H1 (cell line): ENCODE data around the gene PRKG2. TPM values are rescaled to one million over a fixed set of nuclear protein-coding genes. Genes with fewer than 3 reads are reported as not detected.
A peak's percentile ranks its signal among the peaks of the same experiment; 100 is the strongest.

ENCODE experiments used
- CTCF ChIA-PET: fragments of 300-600 bp; sonication (Branson Sonifier 250); formaldehyde crosslinking; loops from one replicate; lab custom pipeline; 2021; ENCODE audit not compliant: partially characterized antibody; lab: Charles Lee
- POLR2A ChIA-PET: fragments of 300-600 bp; sonication (Branson Sonifier 250); formaldehyde crosslinking; loops from one replicate; lab custom pipeline; 2021; ENCODE audit warnings: inconsistent platforms; ENCODE audit not compliant: partially characterized antibody; lab: Charles Lee
- DNase-seq, 2 experiments: peaks; one replicate each; pipeline versions ENCODE4 v3.0.0 to v3.0.0-alpha.2; 2010 to 2022; ENCODE audit warnings: low spot score in 2 of 2, low read depth in 1 of 2, mixed read lengths in 1 of 2
- FAIRE-seq: peaks from 2 replicates; lab custom pipeline; 2011; peaks lifted over from hg19 to GRCh38; lab: Jason Lieb, UNC
- H2AFZ ChIP-seq: 2 replicates; pipeline ENCODE4 v1.8.1; 2012; ENCODE audit warnings: low read length, inconsistent platforms
- H2AK5ac ChIP-seq: 2 replicates; pipeline ENCODE4 v1.6.1; 2013; ENCODE audit warnings: low read depth, low read length
- H2BK120ac ChIP-seq: replicated peaks from 2 replicates; pipeline ENCODE3; 2013; ENCODE audit warnings: low read depth, low read length, inconsistent platforms
- H2BK12ac ChIP-seq: 2 replicates; pipeline ENCODE4 v1.6.1; 2013; ENCODE audit warnings: low read depth, low read length
- H2BK15ac ChIP-seq: 2 replicates; pipeline ENCODE4 v1.6.1; 2013; ENCODE audit warnings: low read length
- H2BK20ac ChIP-seq: 2 replicates; pipeline ENCODE4 v1.6.1; 2013; ENCODE audit warnings: low read length
- H2BK5ac ChIP-seq: 2 replicates; pipeline ENCODE4 v1.6.1; 2013; ENCODE audit warnings: low read depth, low read length
- H3K14ac ChIP-seq: 2 replicates; pipeline ENCODE4 v1.6.1; 2013; ENCODE audit warnings: inconsistent platforms; ENCODE audit not compliant: insufficient read length
- H3K18ac ChIP-seq: 2 replicates; pipeline ENCODE4 v1.6.1; 2013; ENCODE audit warnings: low read length; ENCODE audit errors: extremely low read depth
- H3K23ac ChIP-seq: 2 replicates; pipeline ENCODE4 v1.6.1; 2013; ENCODE audit warnings: inconsistent platforms; ENCODE audit not compliant: insufficient read length
- H3K23me2 ChIP-seq: 2 replicates; pipeline ENCODE4 v1.6.1; 2013; ENCODE audit warnings: low read depth, low read length
- H3K27ac ChIP-seq: 2 replicates; pipeline ENCODE4 v1.6.1; 2011; ENCODE audit warnings: low read depth, low read length, inconsistent platforms
- H3K27me3 ChIP-seq, 4 experiments: replicated peaks in 1 of 4; 1 replicate in 1 of 4; 2 replicates in 3 of 4; pipeline versions ENCODE4 v1.6.1 to v1.8.1; 2011 to 2013; ENCODE audit warnings: low read length in 3 of 4, mild to moderate bottlenecking in 3 of 4, inconsistent platforms in 2 of 4, mixed read lengths in 2 of 4, moderate library complexity in 1 of 4; ENCODE audit not compliant: control insufficient read depth in 3 of 4, insufficient read depth in 3 of 4; ENCODE audit errors: extremely low read depth in 1 of 4
- H3K36me3 ChIP-seq, 4 experiments: 2 replicates each; pipeline versions ENCODE4 v1.6.1 to v1.8.1; 2011 to 2013; ENCODE audit warnings: mild to moderate bottlenecking in 4 of 4, low read length in 3 of 4, moderate library complexity in 2 of 4, control low read depth in 1 of 4, inconsistent platforms in 1 of 4; ENCODE audit not compliant: insufficient read depth in 4 of 4, control insufficient read depth in 2 of 4
- H3K4ac ChIP-seq: replicated peaks from 2 replicates; pipeline ENCODE3; 2013; ENCODE audit warnings: low read length, low read depth, mixed read lengths, inconsistent platforms; ENCODE audit not compliant: insufficient read length
- H3K4me1 ChIP-seq, 4 experiments: replicated peaks in 1 of 4; 1 replicate in 1 of 4; 2 replicates in 3 of 4; pipeline versions ENCODE4 v1.6.1 to v1.8.1; 2011 to 2013; ENCODE audit warnings: low read length in 3 of 4, inconsistent platforms in 2 of 4, mixed read lengths in 1 of 4; ENCODE audit not compliant: insufficient read depth in 4 of 4, control insufficient read depth in 3 of 4
- H3K4me2 ChIP-seq, 2 experiments: 2 replicates each; pipeline versions ENCODE4 v1.6.1 to v1.8.1; 2011 to 2013; ENCODE audit warnings: low read depth in 2 of 2, low read length in 2 of 2, control low read depth in 1 of 2, inconsistent platforms in 1 of 2, mild to moderate bottlenecking in 1 of 2; ENCODE audit not compliant: insufficient read depth in 1 of 2
- H3K4me3 ChIP-seq, 4 experiments: fragments of 200-600, 300-600 bp in 1 of 4; sonication (generic), shearing (Covaris generic), sonication (Bioruptor Twin) in 1 of 4; 2 replicates each; pipeline versions ENCODE4 v1.5.1 to v1.8.1; 2011 to 2016; ENCODE audit warnings: low read length in 4 of 4, low read depth in 3 of 4, control low read depth in 2 of 4, inconsistent platforms in 2 of 4, mild to moderate bottlenecking in 2 of 4, mixed read lengths in 1 of 4, moderate library complexity in 1 of 4; ENCODE audit not compliant: insufficient read depth in 2 of 4; ENCODE audit errors: extremely low read depth in 1 of 4
- H3K56ac ChIP-seq: replicated peaks from 2 replicates; pipeline ENCODE3; 2013; ENCODE audit warnings: low read depth, mild to moderate bottlenecking, mixed read lengths, low read length, inconsistent platforms; ENCODE audit not compliant: insufficient read length
- H3K79me1 ChIP-seq: 2 replicates; pipeline ENCODE4 v1.6.1; 2013; ENCODE audit warnings: low read depth, low read length, control low read depth
- H3K79me2 ChIP-seq, 2 experiments: 2 replicates each; pipeline versions ENCODE4 v1.6.1 to v1.8.1; 2012 to 2013; ENCODE audit warnings: low read length in 2 of 2, mild to moderate bottlenecking in 2 of 2, inconsistent platforms in 1 of 2; ENCODE audit not compliant: insufficient read depth in 2 of 2, control insufficient read depth in 1 of 2
- H3K9ac ChIP-seq, 4 experiments: replicated peaks in 1 of 4; 1 replicate in 1 of 4; 2 replicates in 3 of 4; pipeline versions ENCODE4 v1.6.1 to v1.8.1; 2011 to 2013; ENCODE audit warnings: low read depth in 3 of 4, low read length in 3 of 4, control low read depth in 2 of 4, mild to moderate bottlenecking in 2 of 4, moderate library complexity in 2 of 4, inconsistent platforms in 1 of 4; ENCODE audit errors: extremely low read depth in 1 of 4
- H3K9me3 ChIP-seq, 2 experiments: 2 replicates each; pipeline versions ENCODE4 v1.6.1 to v1.8.1; 2012 to 2013; ENCODE audit warnings: mild to moderate bottlenecking in 2 of 2, moderate library complexity in 2 of 2, control low read depth in 1 of 2, inconsistent platforms in 1 of 2, low read depth in 1 of 2, low read length in 1 of 2, mixed read lengths in 1 of 2; ENCODE audit not compliant: insufficient read depth in 2 of 2
- H4K20me1 ChIP-seq, 2 experiments: replicated peaks in 1 of 2; 2 replicates each; pipeline versions ENCODE3 to v1.8.1; 2011 to 2013; ENCODE audit warnings: inconsistent platforms in 2 of 2, low read length in 2 of 2, mild to moderate bottlenecking in 1 of 2; ENCODE audit not compliant: insufficient read depth in 2 of 2, control insufficient read depth in 1 of 2
- H4K5ac ChIP-seq: 2 replicates; pipeline ENCODE4 v1.6.1; 2013; ENCODE audit warnings: low read length, low read depth, mixed read lengths, inconsistent platforms; ENCODE audit not compliant: insufficient read length
- H4K8ac ChIP-seq: 2 replicates; pipeline ENCODE4 v1.8.0; 2013; ENCODE audit warnings: mild to moderate bottlenecking, moderate library complexity, low read length, inconsistent platforms; ENCODE audit not compliant: insufficient read depth; ENCODE audit errors: extremely low read depth
- H4K91ac ChIP-seq: replicated peaks from 2 replicates; pipeline ENCODE3; 2013; ENCODE audit warnings: low read length, mixed read lengths, inconsistent platforms; ENCODE audit not compliant: insufficient read length
- RAD21 ChIP-seq, 2 experiments: IDR thresholded peaks in 1 of 2; conservative IDR thresholded peaks in 1 of 2; 2 replicates each; pipeline ENCODE4 v1.6.1; 2011; ENCODE audit warnings: low read depth in 2 of 2, low read length in 2 of 2, improper control_type of control experiment in 1 of 2, inconsistent platforms in 1 of 2, mild to moderate bottlenecking in 1 of 2, moderate library complexity in 1 of 2
- ZNF274 ChIP-seq: IDR thresholded peaks from 2 replicates; pipeline ENCODE4 v1.7.0; 2012; ENCODE audit warnings: low read length, borderline replicate concordance; ENCODE audit errors: extremely low read depth
- WGBS, 2 experiments: shearing (Covaris generic) in 1 of 2; methylation state at CpG; one replicate each; pipeline versions ENCODE4 v1.1.6 to v1.1.7; 2013 to 2015; ENCODE audit warnings: low lambda C conversion rate in 2 of 2, mixed read lengths in 2 of 2, inconsistent platforms in 1 of 2, low coverage in 1 of 2, missing lambda C conversion rate in 1 of 2; ENCODE audit not compliant: insufficient replicate concordance in 2 of 2, insufficient coverage in 1 of 2, insufficient read length in 1 of 2; ENCODE audit errors: extremely low coverage in 1 of 2, missing lambda C conversion rate in 1 of 2; 5-methylcytosine and 5-hydroxymethylcytosine counted together
- polyA plus RNA-seq, 7 experiments: library from polyadenylated mRNA; depleted of rRNA in 3 of 7; stranded (reverse) in 5 of 7; unstranded in 2 of 7; fragments of >200 nt in 5 of 7; fragments of 200-250 nt in 2 of 7; gene quantifications; 1 replicate in 5 of 7; 2 replicates in 1 of 7; 4 replicates in 1 of 7; pipeline versions ENCODE4 v1.2.1 to v1.2.3, GENCODE V29; 2011 to 2013; ENCODE audit warnings: missing spikeins in 2 of 7, mixed read lengths in 2 of 7
- total RNA-seq: library from RNA; stranded (reverse); fragmentation: NEBNext Ultra II Directional; extraction: Animal tissue kit (Norgen Biotek cat#: 25700); gene quantifications from 2 replicates; pipeline ENCODE4 v1.2.1, GENCODE V29; 2021
- TF ChIP-seq, protein P1 (sequence below), 3 experiments: IDR thresholded peaks; 1 replicate in 2 of 3; 2 replicates in 1 of 3; pipeline versions ENCODE4 v1.5.1 to v1.6.1; 2011; ENCODE audit warnings: low read length in 3 of 3, mild to moderate bottlenecking in 3 of 3, inconsistent platforms in 2 of 3, low read depth in 1 of 3, moderate library complexity in 1 of 3; ENCODE audit not compliant: insufficient read depth in 1 of 3; ENCODE audit errors: control extremely low read depth in 1 of 3

The PRKG2 gene
- total and polyA plus RNA-seq, 2 of the 8 experiments (the other 6 are each of a cell fraction or from before 2014, with no cell fraction given): 0.45 to 1.2 TPM

DNA sequence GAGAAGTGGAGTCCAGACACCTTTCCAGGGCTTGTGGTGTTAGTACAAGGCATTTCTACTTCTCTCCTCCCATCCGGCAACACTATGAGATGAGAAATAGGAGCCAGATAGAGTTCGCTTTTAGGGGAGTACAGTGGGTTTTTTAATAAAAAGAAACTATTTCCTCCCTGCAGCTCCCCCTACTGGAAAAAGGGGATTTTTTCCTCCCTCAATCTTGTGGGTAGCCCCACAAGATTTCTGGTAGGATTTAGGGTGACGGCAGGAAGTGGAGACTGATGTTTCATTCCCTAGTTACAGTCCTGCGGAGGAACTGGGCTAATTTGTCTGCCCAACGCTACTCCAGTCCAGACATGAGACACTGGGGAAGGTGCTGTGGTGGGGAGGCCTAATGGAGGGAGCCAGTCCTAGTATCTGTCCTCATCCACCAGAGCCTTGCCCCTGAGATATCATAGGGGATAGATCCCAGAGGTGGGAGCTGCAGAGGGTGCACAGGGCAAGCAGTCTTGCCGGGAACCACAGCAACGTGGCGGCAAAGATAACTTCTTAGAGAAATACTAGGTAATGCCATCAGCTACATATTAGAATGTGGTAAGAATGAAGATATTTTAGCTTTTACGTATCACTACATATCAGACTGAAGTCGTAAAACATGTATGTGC lies 45.5 kb upstream of the PRKG2 start:
- Histone ChIP-seq H3K23me2 (no peaks in the 10 kb centered on the region), H3K79me1 (no peaks in the 10 kb centered on the region), H3K9me3 (no peaks in the 10 kb centered on the region), H4K91ac (no peak overlapping the region), H4K5ac (no peak overlapping the region), H3K14ac (no peak overlapping the region), H3K79me2 (no peaks in the 10 kb centered on the region), H2AK5ac (no peak overlapping the region), H4K20me1 (no peaks in the 10 kb centered on the region), H3K4me1 (no peaks in the 10 kb centered on the region), H3K27ac (no peak overlapping the region), H3K18ac (no peak overlapping the region), H3K4me3 (no peak overlapping the region), H2BK120ac (no peak overlapping the region), H2BK12ac (no peak overlapping the region; the same call in 1 of the 2 replicates), H2BK5ac (no peak overlapping the region), H3K4ac (no peak overlapping the region), H3K56ac (no peak overlapping the region), H3K4me2 (no peak overlapping the region), H2BK20ac (no peak overlapping the region), H2BK15ac (no peak overlapping the region), H2AFZ (peak overlapping the region; percentile 96), H3K23ac (no peak overlapping the region), H3K27me3 (no peaks in the 10 kb centered on the region), H4K8ac (no peak overlapping the region), H3K36me3 (no peaks in the 10 kb centered on the region), H3K9ac (no peak overlapping the region)
- FAIRE-seq (peak; percentile 50), DNase-seq (peak; percentile 7 to 59)
- ChIA-PET CTCF (interaction anchor here (0.6 to 4.6 kb wide), 34 partner anchors 8 to 894 kb away, joined by 3 to 28 read pairs (median 4); partner anchors contain the start of gene PRKG2), POLR2A (interaction anchor here (0.9 kb wide), 1 partner anchor 190 kb away, joined by 5 read pairs; no protein-coding TSS in a partner anchor)
- 67% methylated on average over 10 of the region's 10 CpGs; no CpG with 5 or more reads in 1 of the 2 experiments for WGBS, 2 experiments
- TF ChIP-seq, protein P1, sequence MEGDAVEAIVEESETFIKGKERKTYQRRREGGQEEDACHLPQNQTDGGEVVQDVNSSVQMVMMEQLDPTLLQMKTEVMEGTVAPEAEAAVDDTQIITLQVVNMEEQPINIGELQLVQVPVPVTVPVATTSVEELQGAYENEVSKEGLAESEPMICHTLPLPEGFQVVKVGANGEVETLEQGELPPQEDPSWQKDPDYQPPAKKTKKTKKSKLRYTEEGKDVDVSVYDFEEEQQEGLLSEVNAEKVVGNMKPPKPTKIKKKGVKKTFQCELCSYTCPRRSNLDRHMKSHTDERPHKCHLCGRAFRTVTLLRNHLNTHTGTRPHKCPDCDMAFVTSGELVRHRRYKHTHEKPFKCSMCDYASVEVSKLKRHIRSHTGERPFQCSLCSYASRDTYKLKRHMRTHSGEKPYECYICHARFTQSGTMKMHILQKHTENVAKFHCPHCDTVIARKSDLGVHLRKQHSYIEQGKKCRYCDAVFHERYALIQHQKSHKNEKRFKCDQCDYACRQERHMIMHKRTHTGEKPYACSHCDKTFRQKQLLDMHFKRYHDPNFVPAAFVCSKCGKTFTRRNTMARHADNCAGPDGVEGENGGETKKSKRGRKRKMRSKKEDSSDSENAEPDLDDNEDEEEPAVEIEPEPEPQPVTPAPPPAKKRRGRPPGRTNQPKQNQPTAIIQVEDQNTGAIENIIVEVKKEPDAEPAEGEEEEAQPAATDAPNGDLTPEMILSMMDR (IDR thresholded peaks at IDR 0.05; ENCODE audit: control extremely low read depth in 1 of 3, insufficient read depth in 1 of 3, low read depth in 1 of 3, low read length in 3 of 3): peak in 2 of 3 experiments; percentile 46 to 55; a peak in 2 of 4 replicates
- TF ChIP-seq ZNF274: no peak
- peak; percentile 48 to 53 for TF ChIP-seq RAD21 (IDR thresholded peaks at IDR 0.05 in 1 of 2, conservative IDR thresholded peaks at IDR 0.05 in 1 of 2; ENCODE audit: low read depth in 2 of 2, low read length in 2 of 2)
